T-helper 2 cell treated with Interferon-gamma antibody and Interleukin-4, amounts not matched to agents 5 μg/mL and 100 μg/mL, for 36 hours (primary cell): ENCODE results near the gene PDPN.

Experiments
- DNase-seq: peaks from one replicate; pipeline ENCODE4 v3.0.0; 2021; ENCODE audit warnings: low spot score
- H3K27ac Mint-ChIP-seq: one replicate; pipeline ENCODE4 v1.8.0; 2021; ENCODE audit warnings: mild to moderate bottlenecking, mixed read lengths
- H3K27me3 Mint-ChIP-seq: one replicate; pipeline ENCODE4 v1.8.0; 2021; ENCODE audit warnings: low read depth, mixed read lengths
- H3K36me3 Mint-ChIP-seq: one replicate; pipeline ENCODE4 v1.8.0; 2021; ENCODE audit warnings: low read depth, mixed read lengths
- H3K4me1 Mint-ChIP-seq: one replicate; pipeline ENCODE4 v1.8.0; 2021; ENCODE audit warnings: low read depth, mixed read lengths
- H3K4me3 Mint-ChIP-seq: one replicate; pipeline ENCODE4 v1.8.0; 2022; ENCODE audit warnings: mild to moderate bottlenecking, moderate library complexity, mixed read lengths
- H3K9me3 Mint-ChIP-seq: one replicate; pipeline ENCODE4 v1.8.0; 2021; ENCODE audit warnings: mixed read lengths

Gene PDPN

DNA sequence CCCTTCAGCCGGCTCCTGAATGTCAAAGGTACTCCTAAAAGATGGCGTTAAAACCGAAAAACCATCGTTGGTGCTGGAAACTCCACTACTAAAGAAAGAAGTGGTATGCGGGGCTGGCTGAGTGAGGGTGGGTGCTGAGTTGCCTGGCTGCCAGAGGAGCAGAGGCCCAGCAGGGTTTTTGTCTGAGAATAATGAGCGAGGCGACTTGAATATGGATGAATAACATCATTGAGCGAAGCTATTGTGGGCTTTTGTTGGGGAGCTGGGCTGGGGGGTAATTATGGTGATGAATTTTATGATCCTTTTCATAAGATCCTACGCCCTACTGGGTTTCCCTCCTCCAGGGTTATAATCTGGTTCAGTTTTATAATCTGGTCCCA, 2.0 kb downstream of the PDPN start:
- Mint-ChIP-seq H3K27ac (no peak overlapping the region), H3K36me3 (no peaks in the 10 kb centered on the region), H3K4me1 (no peaks in the 10 kb centered on the region), H3K9me3 (no peaks in the 10 kb centered on the region), H3K27me3 (peaks cover 48% of the 10 kb centered on the region), H3K4me3 (no peak overlapping the region)
- no peak for DNase-seq

DNA sequence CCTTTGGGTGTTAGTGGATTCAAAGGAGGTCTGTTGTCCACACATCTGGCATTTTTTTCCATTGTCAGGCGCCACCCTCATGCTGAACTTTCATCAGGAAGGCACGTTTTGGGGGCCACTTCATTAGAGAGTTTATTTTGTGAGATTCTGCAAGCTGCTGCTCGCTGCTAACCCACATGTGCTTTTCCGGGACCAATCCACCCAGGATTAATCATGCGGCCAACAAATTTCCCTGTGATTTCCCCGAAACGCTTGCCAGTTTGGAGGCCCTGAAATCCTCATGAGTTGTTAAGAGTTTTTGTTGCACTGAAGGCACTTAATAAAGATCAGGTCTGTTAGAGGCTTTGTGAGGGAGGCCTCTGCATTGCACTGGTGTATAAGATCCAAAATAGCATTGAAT, 2.4 kb downstream of the PDPN start:
- DNase-seq, result no peak
- Mint-ChIP-seq H3K27me3 (peaks cover 48% of the 10 kb centered on the region), H3K9me3 (no peaks in the 10 kb centered on the region)

DNA sequence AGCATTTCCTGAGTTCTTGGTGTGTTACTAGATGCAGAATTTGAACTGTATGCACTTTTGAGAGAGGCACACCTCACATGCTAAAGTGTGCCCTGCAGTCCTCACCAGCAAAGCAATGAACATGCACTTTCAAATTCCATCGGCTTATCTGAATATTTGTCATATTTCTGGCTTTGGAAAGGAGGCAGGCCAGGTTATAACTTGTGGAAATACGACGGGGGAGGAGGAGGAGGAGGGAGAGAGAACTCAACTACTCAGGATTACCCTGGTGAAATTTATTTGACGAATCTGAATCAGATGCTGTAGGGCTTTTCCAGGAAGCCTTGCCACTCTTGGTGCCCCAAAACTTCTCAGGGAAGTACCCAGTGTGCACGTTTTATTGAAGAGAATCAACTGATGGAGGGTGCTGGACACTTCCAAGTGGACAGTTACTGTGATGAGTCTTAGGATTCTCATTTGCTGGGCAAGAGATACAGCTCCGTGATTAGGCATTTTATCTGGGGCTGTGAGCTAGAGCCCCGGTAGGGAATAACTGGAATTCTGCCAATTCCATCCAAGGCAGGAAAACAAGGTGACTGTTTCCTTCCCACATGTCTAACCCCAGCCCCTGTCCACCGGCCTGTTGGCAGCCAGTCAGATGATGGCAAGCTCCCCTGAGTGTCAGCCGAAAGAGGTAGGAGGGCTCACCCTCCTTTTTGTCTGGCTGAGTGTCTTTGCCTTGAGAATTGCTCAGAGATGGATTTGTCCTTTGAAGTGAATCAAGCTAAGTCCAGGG, 3.8 kb downstream of the PDPN start:
- Mint-ChIP-seq H3K4me1 (no peaks in the 10 kb centered on the region), H3K27me3 (peaks cover 37% of the 10 kb centered on the region)

More for the DNA sequence above, 2.4 kb downstream of the PDPN start:
- Mint-ChIP-seq H3K4me3 (no peak overlapping the region), H3K4me1 (no peaks in the 10 kb centered on the region), H3K36me3 (no peaks in the 10 kb centered on the region), H3K27ac (no peak overlapping the region)

DNA sequence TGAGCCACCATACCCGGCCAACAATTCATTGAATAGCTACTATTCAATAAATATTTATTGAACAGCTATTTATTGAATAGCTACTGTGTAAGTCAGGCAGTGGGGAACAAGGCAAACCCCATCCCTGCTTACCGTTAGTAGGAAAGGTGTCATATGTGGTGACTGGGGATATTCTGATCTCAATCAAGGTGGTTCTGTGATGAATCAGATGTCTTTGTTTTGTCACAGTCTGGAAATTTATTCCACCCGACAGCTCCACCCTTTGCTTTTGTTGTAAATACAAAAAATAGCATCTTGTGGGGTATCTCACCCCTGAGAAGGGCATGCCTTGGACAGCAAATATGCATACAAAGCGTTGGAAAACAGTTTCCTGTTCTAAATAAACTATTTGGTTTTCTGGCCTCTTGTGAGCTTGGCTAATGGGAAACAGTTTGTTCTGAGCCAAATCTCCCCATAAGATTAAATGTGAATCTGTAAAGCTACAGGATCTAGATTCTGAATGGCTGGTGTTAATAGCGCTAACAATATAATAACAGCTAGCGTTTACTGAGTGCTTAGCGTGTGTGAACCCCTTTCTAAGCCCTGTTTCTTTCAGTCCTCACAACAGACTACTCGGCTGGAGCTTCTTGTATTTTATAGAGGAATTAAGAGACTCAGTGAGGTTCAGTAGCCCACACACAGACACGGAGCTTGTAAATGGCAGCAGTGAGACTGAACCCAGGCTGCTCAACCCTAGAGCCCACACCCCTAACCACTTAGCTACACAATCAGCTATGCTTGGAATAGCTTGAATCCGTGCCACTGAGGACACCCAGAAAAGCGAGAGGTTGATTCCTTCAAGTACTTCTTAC, 5.5 kb downstream of the PDPN start:
- no peak overlapping the region for H3K4me3 Mint-ChIP-seq
- H3K27ac Mint-ChIP-seq, result no peak overlapping the region

More for the DNA sequence above, 3.8 kb downstream of the PDPN start:
- Mint-ChIP-seq H3K9me3 (no peaks in the 10 kb centered on the region), H3K36me3 (no peaks in the 10 kb centered on the region), H3K27ac (no peak overlapping the region), H3K4me3 (no peak overlapping the region)
- DNase-seq, result no peak

DNA sequence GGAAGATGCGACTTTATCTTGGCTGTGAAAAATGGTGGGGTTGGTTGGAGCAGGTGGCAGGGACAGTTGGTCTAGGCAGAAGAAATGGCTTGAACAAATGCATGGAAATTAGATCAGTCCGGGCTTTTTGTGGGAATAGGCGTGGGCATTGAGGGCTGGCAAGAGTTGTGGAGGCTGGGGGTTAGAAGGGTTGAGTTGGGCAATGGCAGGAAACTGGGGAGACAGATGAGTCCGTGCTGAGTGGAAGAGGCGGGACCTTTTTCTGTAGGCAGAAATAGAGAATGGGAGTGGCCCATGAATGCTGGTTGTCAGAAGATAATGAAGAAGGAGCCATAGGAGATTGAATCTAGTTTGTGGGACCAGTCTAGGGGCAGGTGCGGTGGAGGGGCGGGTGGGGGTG, 6.9 kb downstream of the PDPN start:
- DNase-seq, result no peak
- H3K9me3 Mint-ChIP-seq, result no peaks in the 10 kb centered on the region
- H3K4me3 Mint-ChIP-seq, result no peak overlapping the region
- H3K27ac Mint-ChIP-seq, result no peak overlapping the region
- H3K4me1 Mint-ChIP-seq, result no peaks in the 10 kb centered on the region
- no peaks in the 10 kb centered on the region for H3K36me3 Mint-ChIP-seq
- H3K27me3 Mint-ChIP-seq, result peaks cover 12% of the 10 kb centered on the region

More for the DNA sequence above, 5.5 kb downstream of the PDPN start:
- no peak for DNase-seq
- Mint-ChIP-seq H3K27me3 (peaks cover 25% of the 10 kb centered on the region), H3K36me3 (no peaks in the 10 kb centered on the region), H3K9me3 (no peaks in the 10 kb centered on the region), H3K4me1 (no peaks in the 10 kb centered on the region)

DNA sequence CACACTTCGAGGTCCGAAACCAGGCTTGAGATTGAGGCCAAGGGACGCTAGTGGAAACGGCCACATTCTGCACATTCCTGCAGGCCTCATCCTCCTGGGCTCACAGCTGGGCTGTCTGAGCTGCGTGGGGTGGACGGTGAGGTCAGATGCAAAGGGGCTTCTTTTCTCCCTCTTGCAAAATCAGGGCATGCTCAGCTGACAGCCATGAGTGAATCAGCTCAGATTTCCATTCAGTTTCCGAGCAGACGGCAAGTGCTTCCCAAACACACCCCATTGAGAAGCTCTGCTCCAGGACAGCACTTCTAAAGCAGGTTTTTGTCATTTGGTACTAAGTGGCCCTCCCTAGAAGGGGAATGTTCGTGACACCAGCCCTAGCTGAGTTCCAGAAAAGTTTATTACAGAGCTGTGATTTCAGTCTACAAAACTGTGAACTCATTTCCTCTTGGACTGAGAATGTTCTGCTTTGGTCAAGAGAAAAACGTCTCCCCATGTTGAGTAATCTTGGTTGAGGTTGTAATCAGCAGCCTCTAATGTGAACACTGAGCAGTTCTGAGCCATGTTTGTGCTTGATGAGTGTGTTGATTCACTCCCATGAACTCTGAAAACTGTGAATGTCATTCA, 10.0 kb downstream of the PDPN start:
- no peaks in the 10 kb centered on the region for H3K27me3 Mint-ChIP-seq
- H3K4me3 Mint-ChIP-seq, result no peak overlapping the region
- H3K4me1 Mint-ChIP-seq, result no peaks in the 10 kb centered on the region
- no peak overlapping the region for H3K27ac Mint-ChIP-seq
- no peaks in the 10 kb centered on the region for H3K36me3 Mint-ChIP-seq
- DNase-seq, result no peak
- H3K9me3 Mint-ChIP-seq, result no peaks in the 10 kb centered on the region

DNA sequence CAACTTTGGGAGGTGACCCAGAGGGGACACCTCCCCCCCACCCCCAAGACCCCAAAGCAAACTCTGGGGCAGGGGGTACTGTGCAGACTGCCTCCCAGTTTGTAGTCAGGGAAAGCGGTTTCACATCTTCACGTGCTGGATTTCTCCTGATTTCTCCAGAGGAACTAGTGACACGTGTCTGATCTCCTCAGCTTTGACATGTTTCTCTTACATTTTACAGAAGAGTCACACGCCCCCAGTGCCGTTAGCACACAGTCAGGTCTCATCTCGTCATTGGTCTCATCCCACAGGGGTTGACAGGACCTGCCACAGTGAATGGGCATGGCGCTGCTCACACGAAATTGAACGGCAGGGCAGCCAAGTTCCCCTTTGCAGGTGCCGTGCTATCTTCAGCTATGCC, 11.8 kb downstream of the PDPN start:
- DNase-seq, result no peak
- Mint-ChIP-seq H3K36me3 (no peaks in the 10 kb centered on the region), H3K4me1 (no peaks in the 10 kb centered on the region), H3K27me3 (no peaks in the 10 kb centered on the region), H3K4me3 (no peak overlapping the region), H3K9me3 (no peaks in the 10 kb centered on the region), H3K27ac (no peak overlapping the region)

DNA sequence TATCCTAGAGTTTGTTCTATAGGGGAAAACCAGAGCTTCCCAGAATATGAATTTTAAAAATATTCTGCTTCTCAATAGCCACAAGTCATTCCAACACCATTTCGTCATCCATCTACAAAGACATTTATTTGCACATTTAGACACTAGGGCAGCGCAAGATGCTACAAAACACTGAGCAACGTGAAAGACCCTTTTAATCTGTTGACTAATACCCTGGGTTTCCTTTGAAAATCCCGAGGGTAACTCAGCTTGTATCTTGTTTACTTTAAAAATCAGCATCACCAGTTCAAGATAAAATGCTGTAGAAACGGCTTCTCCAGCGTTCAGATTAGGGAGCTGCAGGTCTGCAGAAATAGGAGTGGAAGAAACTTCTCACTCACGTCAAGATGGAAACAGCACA, 13.5 kb downstream of the PDPN start:
- Mint-ChIP-seq H3K27ac (no peak overlapping the region), H3K4me3 (no peak overlapping the region), H3K27me3 (no peaks in the 10 kb centered on the region), H3K4me1 (no peaks in the 10 kb centered on the region), H3K9me3 (no peaks in the 10 kb centered on the region), H3K36me3 (no peaks in the 10 kb centered on the region)
- no peak for DNase-seq

DNA sequence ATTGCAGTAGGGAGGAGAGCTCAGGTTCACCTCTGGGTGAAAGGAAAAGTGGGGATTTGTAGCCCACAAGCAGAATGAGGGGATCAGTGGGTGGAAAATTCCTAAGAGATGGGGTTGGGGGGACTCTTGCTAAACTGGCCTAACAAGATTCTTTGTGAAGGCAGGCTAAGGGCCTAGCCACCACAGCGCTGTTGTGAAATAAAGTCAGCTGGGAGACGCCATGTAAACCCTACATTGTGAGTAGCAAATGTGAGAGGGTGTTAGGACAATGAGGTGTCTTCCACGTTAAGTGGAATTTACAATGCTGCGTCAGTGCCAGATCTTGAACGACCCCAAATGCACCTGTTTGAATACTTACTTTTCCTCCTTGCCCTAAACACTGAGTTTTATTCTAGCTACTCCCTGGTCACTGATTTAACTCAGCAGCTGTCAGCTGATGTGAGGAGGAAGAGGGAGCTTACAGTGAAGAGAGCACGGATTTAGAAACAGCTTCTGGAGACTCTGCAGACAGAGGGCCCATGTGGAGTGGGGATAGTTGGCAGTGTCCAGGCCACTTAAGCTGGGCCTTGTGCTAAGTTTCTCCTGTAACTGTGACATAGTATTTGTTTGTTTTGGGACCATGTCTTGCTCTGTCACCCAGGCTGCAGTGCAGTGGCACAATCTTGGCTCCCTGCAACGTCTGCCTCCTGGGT, 17.3 kb downstream of the PDPN start:
- Mint-ChIP-seq H3K27me3 (no peaks in the 10 kb centered on the region), H3K9me3 (no peaks in the 10 kb centered on the region), H3K4me3 (no peak overlapping the region), H3K4me1 (no peaks in the 10 kb centered on the region), H3K36me3 (no peaks in the 10 kb centered on the region), H3K27ac (no peak overlapping the region)
- DNase-seq, result no peak

DNA sequence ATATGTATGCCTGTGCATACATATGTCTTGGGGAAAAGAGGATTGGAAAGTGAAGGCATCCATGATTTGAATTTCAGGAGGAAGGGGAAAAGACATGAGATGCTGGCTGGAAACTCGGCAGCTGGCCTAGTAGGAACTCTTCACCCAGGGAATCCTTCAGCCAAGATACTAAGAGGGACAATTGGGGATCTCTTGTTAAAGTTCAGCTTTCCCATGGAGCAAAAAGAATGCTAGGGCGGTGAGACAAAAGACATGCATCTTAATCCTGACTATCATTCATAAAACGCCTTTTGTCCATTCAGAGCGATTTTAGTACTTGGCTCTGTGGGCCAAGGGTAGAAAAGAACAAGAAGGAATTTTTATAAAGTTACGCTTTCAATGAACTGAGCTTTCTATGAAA, 20.5 kb downstream of the PDPN start:
- no peak overlapping the region for H3K27ac Mint-ChIP-seq
- no peak for DNase-seq
- no peak overlapping the region for H3K4me3 Mint-ChIP-seq
- no peaks in the 10 kb centered on the region for H3K36me3 Mint-ChIP-seq
- no peaks in the 10 kb centered on the region for H3K4me1 Mint-ChIP-seq
- peaks cover 2% of the 10 kb centered on the region for H3K27me3 Mint-ChIP-seq
- H3K9me3 Mint-ChIP-seq, result no peaks in the 10 kb centered on the region

DNA sequence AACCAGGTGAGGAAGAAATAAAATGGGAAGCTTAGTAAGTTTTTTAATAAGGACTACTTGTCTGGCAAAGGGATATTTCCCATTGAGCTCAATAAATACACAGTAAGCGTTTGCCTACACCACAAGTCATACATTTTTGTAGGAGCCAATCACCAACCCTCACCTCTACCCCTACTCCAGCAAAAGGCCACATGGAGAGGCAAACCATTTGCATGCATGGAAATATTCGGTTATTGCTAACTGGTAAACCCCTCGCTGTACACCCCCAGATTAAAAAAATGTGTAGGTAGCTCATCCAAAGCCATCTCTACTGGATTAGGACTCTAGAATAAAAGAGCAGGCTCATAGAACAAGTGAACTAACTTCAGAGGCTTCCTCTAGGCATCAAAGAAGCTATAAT, 21.1 kb downstream of the PDPN start:
- H3K27ac Mint-ChIP-seq, result no peak overlapping the region
- no peaks in the 10 kb centered on the region for H3K4me1 Mint-ChIP-seq
- H3K27me3 Mint-ChIP-seq, result peaks cover 2% of the 10 kb centered on the region
- H3K4me3 Mint-ChIP-seq, result no peak overlapping the region
- H3K9me3 Mint-ChIP-seq, result no peaks in the 10 kb centered on the region
- H3K36me3 Mint-ChIP-seq, result no peaks in the 10 kb centered on the region
- no peak for DNase-seq

DNA sequence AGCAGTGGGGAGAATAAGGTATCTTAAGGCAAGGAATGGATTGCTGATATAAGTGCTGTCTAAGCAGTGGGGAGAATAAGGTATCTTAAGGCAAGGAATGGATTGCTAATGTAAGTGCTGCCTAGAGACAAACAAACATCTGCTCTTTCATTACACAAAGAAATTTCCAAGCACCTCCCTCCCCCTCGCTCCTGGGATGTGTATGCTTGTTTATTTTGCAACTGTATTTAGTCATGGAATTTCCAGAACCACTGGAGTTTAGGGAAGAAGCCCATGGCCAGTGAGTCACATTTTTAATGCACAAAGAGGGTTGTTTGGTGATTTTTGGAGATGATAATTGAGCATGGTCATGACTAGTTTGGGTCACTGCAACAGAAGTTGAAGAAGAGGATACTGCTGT, 21.5 kb downstream of the PDPN start:
- no peak for DNase-seq
- H3K27ac Mint-ChIP-seq, result no peak overlapping the region
- H3K36me3 Mint-ChIP-seq, result no peaks in the 10 kb centered on the region
- H3K4me3 Mint-ChIP-seq, result no peak overlapping the region
- H3K27me3 Mint-ChIP-seq, result peaks cover 2% of the 10 kb centered on the region
- H3K4me1 Mint-ChIP-seq, result no peaks in the 10 kb centered on the region
- H3K9me3 Mint-ChIP-seq, result no peaks in the 10 kb centered on the region

DNA sequence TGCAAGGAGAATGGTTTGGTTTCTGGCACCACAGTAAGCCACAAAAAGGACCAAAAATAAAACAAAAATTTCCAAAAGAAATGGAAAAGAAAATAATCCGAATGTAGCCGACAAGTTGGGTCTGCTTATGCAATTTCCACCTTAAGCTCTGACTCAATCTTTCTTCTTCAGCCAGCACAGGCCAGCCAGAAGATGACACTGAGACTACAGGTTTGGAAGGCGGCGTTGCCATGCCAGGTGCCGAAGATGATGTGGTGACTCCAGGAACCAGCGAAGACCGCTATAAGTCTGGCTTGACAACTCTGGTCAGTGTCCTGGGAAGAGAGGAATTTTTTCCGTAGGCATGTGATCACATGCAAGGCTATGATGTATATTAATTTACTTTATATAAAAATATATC, 23.4 kb downstream of the PDPN start:
- Mint-ChIP-seq H3K27ac (no peak overlapping the region), H3K4me1 (no peaks in the 10 kb centered on the region), H3K27me3 (peaks cover 2% of the 10 kb centered on the region), H3K4me3 (no peak overlapping the region), H3K36me3 (no peaks in the 10 kb centered on the region), H3K9me3 (no peaks in the 10 kb centered on the region)
- DNase-seq, result no peak

DNA sequence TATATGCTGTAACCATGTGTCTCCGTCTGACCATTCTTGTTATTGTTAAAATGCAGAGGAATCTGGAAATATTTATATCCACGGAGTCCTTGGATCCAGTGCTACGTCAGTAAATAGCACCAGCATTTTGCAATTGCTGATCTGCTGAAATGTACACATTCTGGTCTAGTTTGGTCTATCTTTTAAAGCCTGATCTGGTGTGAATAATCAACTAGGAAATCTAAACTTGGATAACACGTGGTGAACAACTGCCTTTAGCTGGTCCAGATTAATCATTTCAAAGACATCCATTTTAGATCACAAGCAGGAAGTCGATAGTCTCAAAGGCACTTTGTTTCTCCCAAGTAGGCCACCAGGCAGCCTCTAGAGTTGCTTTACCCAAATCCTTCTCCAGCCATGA, 32.6 kb downstream of the PDPN start:
- no peaks in the 10 kb centered on the region for H3K36me3 Mint-ChIP-seq
- H3K4me1 Mint-ChIP-seq, result no peaks in the 10 kb centered on the region
- no peaks in the 10 kb centered on the region for H3K9me3 Mint-ChIP-seq
- H3K27ac Mint-ChIP-seq, result no peak overlapping the region
- DNase-seq, result no peak
- no peak overlapping the region for H3K4me3 Mint-ChIP-seq
- H3K27me3 Mint-ChIP-seq, result no peaks in the 10 kb centered on the region
